HepG2 (cell line): ENCODE results near the gene BLVRA. TPM values are rescaled to one million over a fixed set of nuclear protein-coding genes. Genes with fewer than 3 reads are reported as not detected.

Experiments used
- ASH2L ChIP-seq: fragments of 300-600, 200-600 bp; sonication (generic); IDR thresholded peaks from 2 replicates; pipeline ENCODE4 v1.7.0; 2017; ENCODE audit warnings: low read depth, mild to moderate bottlenecking, moderate library complexity, mixed read lengths, low read length; ENCODE audit not compliant: insufficient read length
- ATF4 ChIP-seq, 2 experiments: fragments of 450-650 bp in 1 of 2; sonication (generic) in 1 of 2; formaldehyde crosslinking; IDR thresholded peaks; 2 replicates each; pipeline versions ENCODE4 v1.5.0 to v1.8.0; 2020 to 2022; ENCODE audit warnings: mild to moderate bottlenecking in 1 of 2, missing genetic modification reagents in 1 of 2
- ELF4 ChIP-seq: sonication (generic); formaldehyde crosslinking; IDR thresholded peaks from 2 replicates; pipeline ENCODE4 v1.5.0; 2020; ENCODE audit warnings: missing genetic modification reagents, mild to moderate bottlenecking, moderate library complexity, borderline replicate concordance
- FOXO1 ChIP-seq: sonication (generic); formaldehyde crosslinking; IDR thresholded peaks from 2 replicates; pipeline ENCODE4 v1.4.0; 2020; ENCODE audit warnings: missing genetic modification reagents
- GABPA ChIP-seq, 2 experiments: IDR thresholded peaks; 2 replicates each; pipeline ENCODE4 v1.6.1; 2011 to 2016; ENCODE audit warnings: low read depth in 2 of 2, low read length in 1 of 2, missing biosample characterization in 1 of 2, missing genetic modification characterization in 1 of 2
- MIER2 ChIP-seq: IDR thresholded peaks from 2 replicates; pipeline ENCODE4 v1.6.1; 2016; ENCODE audit warnings: missing biosample characterization, missing genetic modification reagents
- NFE2L1 ChIP-seq: sonication (generic); formaldehyde crosslinking; IDR thresholded peaks from 2 replicates; pipeline ENCODE4 v1.4.0; 2020; ENCODE audit warnings: missing genetic modification reagents, mild to moderate bottlenecking, borderline replicate concordance
- POLR2G ChIP-seq: fragments of 200-400 bp; formaldehyde crosslinking; IDR thresholded peaks from 2 replicates; pipeline ENCODE4 v1.6.1; 2018; ENCODE audit warnings: mild to moderate bottlenecking, low read depth, low read length, moderate library complexity
- WIZ ChIP-seq: sonication (generic); formaldehyde crosslinking; IDR thresholded peaks from 2 replicates; pipeline ENCODE4 v1.5.1; 2020; ENCODE audit warnings: mild to moderate bottlenecking, missing genetic modification reagents
- polyA plus RNA-seq, 8 experiments: library from polyadenylated mRNA; depleted of rRNA in 3 of 8; stranded (reverse) in 7 of 8; unstranded in 1 of 8; fragments of >200 nt; fragmentation: Illumina TruSeq in 4 of 8; extraction: Trizol in 4 of 8; gene quantifications; 2 replicates each; pipeline versions ENCODE4 v1.2.1 to v1.2.3, GENCODE V29; 2011 to 2016; ENCODE audit warnings: low read depth in 4 of 8, missing spikeins in 1 of 8, mixed read lengths in 1 of 8; ENCODE audit not compliant: insufficient read depth in 1 of 8
- total RNA-seq, 5 experiments: library from RNA; depleted of rRNA; stranded (reverse); fragments of >200 nt; fragmentation: Illumina TruSeq; extraction: Trizol; gene quantifications; 2 replicates each; pipeline ENCODE4 v1.2.3, GENCODE V29; 2016; ENCODE audit warnings: low read depth in 1 of 5
- TF ChIP-seq, protein P1 (sequence below): sonication (generic); formaldehyde crosslinking; IDR thresholded peaks from 2 replicates; pipeline ENCODE4 v1.5.1; 2020; ENCODE audit warnings: mild to moderate bottlenecking, missing genetic modification reagents, borderline replicate concordance
- TF ChIP-seq, protein P2 (sequence below): sonication (generic); formaldehyde crosslinking; IDR thresholded peaks from 2 replicates; pipeline ENCODE4 v1.4.0; 2020; ENCODE audit warnings: mild to moderate bottlenecking, missing genetic modification reagents

BLVRA gene
- total and polyA plus RNA-seq, 2 of the 13 experiments (the other 11 are each of a cell fraction or from before 2014, with no cell fraction given) = 39.2 to 64.2 TPM

GRCh38 chr7:43758029-43758821, at the start of gene BLVRA (continued):
- TF ChIP-seq, protein P1, sequence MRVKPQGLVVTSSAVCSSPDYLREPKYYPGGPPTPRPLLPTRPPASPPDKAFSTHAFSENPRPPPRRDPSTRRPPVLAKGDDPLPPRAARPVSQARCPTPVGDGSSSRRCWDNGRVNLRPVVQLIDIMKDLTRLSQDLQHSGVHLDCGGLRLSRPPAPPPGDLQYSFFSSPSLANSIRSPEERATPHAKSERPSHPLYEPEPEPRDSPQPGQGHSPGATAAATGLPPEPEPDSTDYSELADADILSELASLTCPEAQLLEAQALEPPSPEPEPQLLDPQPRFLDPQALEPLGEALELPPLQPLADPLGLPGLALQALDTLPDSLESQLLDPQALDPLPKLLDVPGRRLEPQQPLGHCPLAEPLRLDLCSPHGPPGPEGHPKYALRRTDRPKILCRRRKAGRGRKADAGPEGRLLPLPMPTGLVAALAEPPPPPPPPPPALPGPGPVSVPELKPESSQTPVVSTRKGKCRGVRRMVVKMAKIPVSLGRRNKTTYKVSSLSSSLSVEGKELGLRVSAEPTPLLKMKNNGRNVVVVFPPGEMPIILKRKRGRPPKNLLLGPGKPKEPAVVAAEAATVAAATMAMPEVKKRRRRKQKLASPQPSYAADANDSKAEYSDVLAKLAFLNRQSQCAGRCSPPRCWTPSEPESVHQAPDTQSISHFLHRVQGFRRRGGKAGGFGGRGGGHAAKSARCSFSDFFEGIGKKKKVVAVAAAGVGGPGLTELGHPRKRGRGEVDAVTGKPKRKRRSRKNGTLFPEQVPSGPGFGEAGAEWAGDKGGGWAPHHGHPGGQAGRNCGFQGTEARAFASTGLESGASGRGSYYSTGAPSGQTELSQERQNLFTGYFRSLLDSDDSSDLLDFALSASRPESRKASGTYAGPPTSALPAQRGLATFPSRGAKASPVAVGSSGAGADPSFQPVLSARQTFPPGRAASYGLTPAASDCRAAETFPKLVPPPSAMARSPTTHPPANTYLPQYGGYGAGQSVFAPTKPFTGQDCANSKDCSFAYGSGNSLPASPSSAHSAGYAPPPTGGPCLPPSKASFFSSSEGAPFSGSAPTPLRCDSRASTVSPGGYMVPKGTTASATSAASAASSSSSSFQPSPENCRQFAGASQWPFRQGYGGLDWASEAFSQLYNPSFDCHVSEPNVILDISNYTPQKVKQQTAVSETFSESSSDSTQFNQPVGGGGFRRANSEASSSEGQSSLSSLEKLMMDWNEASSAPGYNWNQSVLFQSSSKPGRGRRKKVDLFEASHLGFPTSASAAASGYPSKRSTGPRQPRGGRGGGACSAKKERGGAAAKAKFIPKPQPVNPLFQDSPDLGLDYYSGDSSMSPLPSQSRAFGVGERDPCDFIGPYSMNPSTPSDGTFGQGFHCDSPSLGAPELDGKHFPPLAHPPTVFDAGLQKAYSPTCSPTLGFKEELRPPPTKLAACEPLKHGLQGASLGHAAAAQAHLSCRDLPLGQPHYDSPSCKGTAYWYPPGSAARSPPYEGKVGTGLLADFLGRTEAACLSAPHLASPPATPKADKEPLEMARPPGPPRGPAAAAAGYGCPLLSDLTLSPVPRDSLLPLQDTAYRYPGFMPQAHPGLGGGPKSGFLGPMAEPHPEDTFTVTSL (CRISPR knock-in tag) = no peak
- TF ChIP-seq MIER2 (CRISPR knock-in tag) (no peak), WIZ (no peak), NFE2L1 (CRISPR knock-in tag) (no peak), ATF4 (CRISPR knock-in tag; IDR thresholded peaks at IDR 0.05) (peak in 1 of 2 experiments; percentile 39; a peak in 1 of 4 replicates), ELF4 (no peak), GABPA (IDR thresholded peaks at IDR 0.05; ENCODE audit: low read depth, low read length) (no peak), GABPA (CRISPR knock-in tag; IDR thresholded peaks at IDR 0.05; ENCODE audit: low read depth) (no peak), POLR2G (no peak; the same call in none of the 2 replicates), ASH2L (peak; percentile 81), FOXO1 (CRISPR knock-in tag) (peak; percentile 16; the same call in 1 of the 2 replicates)
- TF ChIP-seq, protein P2, sequence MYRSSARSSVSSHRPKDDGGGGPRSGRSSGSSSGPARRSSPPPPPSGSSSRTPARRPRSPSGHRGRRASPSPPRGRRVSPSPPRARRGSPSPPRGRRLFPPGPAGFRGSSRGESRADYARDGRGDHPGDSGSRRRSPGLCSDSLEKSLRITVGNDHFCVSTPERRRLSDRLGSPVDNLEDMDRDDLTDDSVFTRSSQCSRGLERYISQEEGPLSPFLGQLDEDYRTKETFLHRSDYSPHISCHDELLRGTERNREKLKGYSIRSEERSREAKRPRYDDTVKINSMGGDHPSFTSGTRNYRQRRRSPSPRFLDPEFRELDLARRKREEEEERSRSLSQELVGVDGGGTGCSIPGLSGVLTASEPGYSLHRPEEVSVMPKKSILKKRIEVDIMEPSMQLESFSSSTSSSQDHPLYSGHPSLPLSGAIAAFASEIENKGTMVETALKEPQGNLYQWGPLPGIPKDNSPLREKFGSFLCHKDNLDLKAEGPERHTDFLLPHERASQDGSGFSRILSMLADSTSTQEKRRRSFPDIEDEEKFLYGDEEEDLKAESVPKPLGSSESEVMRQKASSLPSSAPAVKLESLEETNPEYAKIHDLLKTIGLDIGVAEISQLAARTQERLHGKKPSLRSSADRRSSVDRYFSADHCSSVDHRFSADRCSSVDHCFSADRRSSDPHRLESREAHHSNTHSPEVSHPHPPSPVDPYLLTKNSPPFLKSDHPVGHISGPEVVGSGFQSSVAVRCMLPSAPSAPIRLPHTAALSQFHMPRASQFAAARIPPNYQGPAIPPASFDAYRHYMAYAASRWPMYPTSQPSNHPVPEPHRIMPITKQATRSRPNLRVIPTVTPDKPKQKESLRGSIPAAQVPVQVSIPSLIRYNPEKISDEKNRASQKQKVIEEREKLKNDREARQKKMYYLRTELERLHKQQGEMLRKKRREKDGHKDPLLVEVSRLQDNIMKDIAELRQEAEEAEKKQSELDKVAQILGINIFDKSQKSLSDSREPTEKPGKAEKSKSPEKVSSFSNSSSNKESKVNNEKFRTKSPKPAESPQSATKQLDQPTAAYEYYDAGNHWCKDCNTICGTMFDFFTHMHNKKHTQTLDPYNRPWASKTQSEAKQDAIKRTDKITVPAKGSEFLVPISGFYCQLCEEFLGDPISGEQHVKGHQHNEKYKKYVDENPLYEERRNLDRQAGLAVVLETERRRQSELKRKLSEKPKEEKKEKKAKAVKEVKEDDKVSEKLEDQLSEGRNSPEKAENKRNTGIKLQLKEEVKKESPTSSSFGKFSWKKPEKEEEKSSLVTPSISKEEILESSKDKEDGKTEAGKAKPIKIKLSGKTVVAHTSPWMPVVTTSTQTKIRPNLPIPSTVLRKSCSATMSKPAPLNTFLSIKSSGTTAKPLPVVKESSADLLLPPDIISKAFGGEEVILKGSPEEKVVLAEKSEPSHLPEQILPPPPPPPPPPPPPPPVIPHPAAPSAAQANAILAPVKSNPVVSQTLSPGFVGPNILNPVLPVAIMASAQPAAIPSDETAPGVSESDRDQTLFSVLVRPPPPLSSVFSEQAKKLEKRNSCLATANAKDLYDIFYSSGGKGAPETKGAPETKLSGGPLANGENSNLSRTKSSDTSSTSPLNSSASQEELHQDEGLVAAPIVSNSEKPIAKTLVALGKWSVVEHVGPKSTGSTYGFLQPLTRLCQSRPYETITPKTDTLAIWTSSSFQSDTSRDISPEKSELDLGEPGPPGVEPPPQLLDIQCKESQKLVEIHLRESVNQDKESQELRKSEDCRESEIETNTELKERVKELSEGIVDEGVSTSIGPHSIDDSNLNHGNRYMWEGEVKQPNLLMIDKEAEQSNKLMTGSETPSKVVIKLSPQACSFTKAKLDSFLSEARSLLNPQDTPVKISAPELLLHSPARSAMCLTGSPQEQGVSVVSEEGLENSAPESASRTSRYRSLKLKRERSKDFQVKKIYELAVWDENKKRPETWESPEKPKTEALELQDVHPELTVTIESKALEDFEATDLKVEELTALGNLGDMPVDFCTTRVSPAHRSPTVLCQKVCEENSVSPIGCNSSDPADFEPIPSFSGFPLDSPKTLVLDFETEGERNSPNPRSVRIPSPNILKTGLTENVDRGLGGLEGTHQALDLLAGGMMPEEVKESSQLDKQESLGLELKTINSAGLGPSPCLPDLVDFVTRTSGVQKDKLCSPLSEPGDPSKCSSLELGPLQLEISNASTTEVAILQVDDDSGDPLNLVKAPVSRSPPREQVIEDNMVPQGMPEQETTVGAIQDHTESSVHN = no peak
